Ureter (tissue), 1 donor: ENCODE data around the gene CDKL5. TPM values are rescaled to one million over a fixed set of nuclear protein-coding genes. Genes with fewer than 3 reads are reported as not detected.
"Not testable (repeated sequence)": the region's sequence is repeated elsewhere in the genome, so short reads cannot be mapped to it uniquely, and the experiment has no call there.

Experiments used
- DNase-seq: peaks from one replicate; pipeline ENCODE4 v3.0.0-alpha.2; 2020; ENCODE audit warnings: low spot score
- total RNA-seq: library from RNA; stranded (reverse); gene quantifications from one replicate; pipeline ENCODE4 v1.2.4, GENCODE V29; 2023
- donor health status: DM: yes; HTN: yes; CAD: no.

CDKL5 gene
- total RNA-seq, 1 donor from 2014 or later, result 42.3 TPM

- DNase-seq, result no peak
Observed at GRCh38 chrX:18574591-18574990, 149.2 kb downstream of the CDKL5 start.

DNA sequence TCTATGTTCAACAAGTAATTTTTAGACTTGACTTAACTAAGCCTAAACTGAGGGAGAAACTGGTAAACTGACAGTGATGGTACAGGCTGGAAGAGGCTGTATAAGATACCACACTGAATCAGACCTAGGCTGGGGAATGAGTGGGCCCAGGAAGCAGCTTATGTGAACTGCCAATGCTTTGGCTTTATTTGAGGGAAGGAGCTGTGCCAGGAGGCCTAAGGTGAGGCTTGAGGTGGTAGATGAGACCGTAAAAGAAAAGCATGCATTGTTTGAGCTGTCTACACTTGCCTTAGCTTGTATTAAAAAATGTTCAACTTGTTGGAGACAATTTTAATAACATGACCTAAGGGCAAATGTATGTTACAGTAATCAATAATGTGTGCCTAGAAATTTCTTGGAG is 150.3 kb downstream of the CDKL5 start:
- DNase-seq, result no peak

DNA sequence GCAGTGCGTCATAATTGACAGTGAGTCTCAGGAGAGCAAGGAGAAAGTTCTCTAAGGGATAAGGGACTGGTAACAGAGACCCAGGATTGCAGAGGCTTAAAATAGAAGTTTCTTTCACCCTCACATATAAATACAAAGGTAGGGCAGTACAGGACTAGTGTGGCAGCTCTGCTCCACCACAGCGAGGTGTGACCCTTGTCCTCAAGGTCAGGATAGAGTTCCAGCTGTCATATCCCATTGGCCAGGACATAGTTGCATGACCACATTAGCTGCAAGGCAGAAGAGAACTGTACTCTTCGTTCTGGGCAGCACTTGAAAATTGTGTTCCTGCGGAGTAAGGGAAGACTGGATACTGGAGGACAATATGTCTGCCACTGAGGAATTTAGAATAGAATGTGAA is 152.0 kb downstream of the CDKL5 start:
- no peak for DNase-seq

GRCh38 chrX:18578546-18578945 is 153.1 kb downstream of the CDKL5 start:
- no peak for DNase-seq

GRCh38 chrX:18579495-18579894 is 154.1 kb downstream of the CDKL5 start:
- no peak for DNase-seq

GRCh38 chrX:18582910-18583493 is 157.6 kb downstream of the CDKL5 start:
- DNase-seq, result no peak

DNA sequence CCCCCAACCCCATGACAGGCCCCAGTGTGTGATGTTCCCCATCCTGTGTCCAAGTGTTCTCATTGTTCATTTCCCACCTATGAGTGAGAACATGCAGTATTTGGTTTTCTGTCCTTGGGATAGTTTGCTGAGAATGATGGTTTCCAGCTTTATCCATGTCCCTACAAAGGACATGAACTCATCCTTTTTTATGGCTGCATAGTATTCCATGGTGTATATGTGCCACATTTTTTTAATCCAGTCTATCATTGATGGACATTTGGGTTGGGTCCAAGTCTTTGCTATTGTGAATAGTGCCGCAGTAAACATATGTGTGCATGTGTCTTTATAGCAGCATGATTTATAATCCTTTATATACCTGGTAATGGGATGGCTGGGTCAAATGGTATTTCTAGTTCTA is 163.9 kb downstream of the CDKL5 start:
- not testable (repeated sequence) for DNase-seq

- no peak for DNase-seq
Observed at GRCh38 chrX:18591834-18592233, 166.4 kb downstream of the CDKL5 start.

GRCh38 chrX:18594079-18594478 is 168.7 kb downstream of the CDKL5 start:
- no peak for DNase-seq

- no peak for DNase-seq
Observed at GRCh38 chrX:18596096-18596495, 170.7 kb downstream of the CDKL5 start.

GRCh38 chrX:18598413-18598812 is 173.0 kb downstream of the CDKL5 start:
- no peak for DNase-seq

- no peak for DNase-seq
Observed at GRCh38 chrX:18607966-18608365, 182.6 kb downstream of the CDKL5 start.

GRCh38 chrX:18613930-18614639 is 188.7 kb downstream of the CDKL5 start:
- DNase-seq, result no peak

GRCh38 chrX:18616688-18617406 is 191.4 kb downstream of the CDKL5 start:
- DNase-seq, result no peak

GRCh38 chrX:18617407-18617750 is 192.0 kb downstream of the CDKL5 start:
- DNase-seq, result no peak

- no peak for DNase-seq
Observed at GRCh38 chrX:18619288-18619687, 193.9 kb downstream of the CDKL5 start.

- DNase-seq, result no peak
Observed at GRCh38 chrX:18620349-18620748, 194.9 kb downstream of the CDKL5 start.

DNA sequence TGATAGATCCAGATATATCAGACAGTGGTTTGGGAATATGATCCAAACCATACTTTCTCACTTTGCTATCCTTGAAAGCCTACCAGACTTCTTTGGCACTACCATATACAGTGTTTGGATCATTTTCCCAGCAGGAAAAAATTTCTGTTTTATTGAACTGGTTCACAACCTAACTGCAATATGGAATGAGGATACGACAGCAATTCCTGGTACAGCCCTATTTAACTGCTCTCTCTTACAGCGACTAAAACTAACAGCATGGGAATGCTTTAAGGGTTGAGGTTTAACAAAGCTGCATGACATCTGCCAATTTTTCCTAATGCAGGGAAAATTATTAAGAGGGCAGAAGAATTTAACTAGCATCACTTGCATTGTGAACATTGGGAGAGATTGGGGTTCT is 199.2 kb downstream of the CDKL5 start:
- DNase-seq, result no peak

- DNase-seq, result no peak
Observed at GRCh38 chrX:18630934-18631333, 205.5 kb downstream of the CDKL5 start.

DNA sequence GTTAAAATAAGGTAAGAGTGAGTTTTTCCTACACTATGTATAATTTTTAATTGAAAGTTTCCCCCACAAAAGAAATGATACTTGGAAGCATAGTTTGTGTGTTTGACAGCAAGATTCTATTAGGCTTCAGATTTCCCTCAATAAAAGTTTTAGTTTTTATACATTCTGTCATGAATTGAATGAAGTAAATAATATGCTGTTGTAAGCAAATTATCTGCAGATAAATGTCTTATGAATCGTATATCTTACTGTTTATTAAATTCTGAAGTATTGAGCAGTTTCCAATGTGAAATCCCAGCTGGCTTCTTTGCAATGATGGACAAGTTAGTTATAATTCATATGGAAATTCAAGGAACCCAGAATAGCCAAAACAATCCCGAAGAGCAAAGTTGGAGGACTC is 213.0 kb downstream of the CDKL5 start:
- no peak for DNase-seq

- DNase-seq, result no peak
Observed at GRCh38 chrX:18639280-18639679, 213.9 kb downstream of the CDKL5 start.

- no peak for DNase-seq
Observed at GRCh38 chrX:18640686-18641085, 215.3 kb downstream of the CDKL5 start.

DNA sequence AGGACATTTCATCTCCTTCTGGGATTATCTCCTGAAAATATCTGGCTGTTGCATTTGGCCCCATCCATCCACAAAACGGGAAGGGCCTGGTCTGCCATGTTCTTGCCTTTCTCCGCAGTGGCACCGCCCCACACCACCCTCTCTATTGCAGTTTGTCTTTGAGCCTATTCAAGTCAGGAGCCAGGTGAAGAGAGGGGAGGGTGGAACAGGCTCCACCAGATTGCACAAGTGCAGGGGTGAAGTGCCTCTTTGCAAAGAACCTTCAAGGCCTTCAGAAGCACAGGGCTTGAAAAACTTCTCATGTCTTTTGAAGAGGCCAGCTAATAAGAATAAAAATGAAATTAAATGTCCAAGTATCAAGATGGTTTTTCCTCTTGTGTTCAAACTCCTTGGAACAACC is 217.8 kb downstream of the CDKL5 start:
- no peak for DNase-seq
